GM18517 (cell line): Measurements from ENCODE around the gene IGDCC3.
"Not testable (repeated sequence)": the region's sequence is repeated elsewhere in the genome, so short reads cannot be mapped to it uniquely, and the experiment has no call there.

Source experiments
- ATAC-seq: cut with Tn5 transposase; IDR thresholded peaks from one replicate; pipeline ENCODE4 v1.9.1; 2021; ENCODE audit warnings: mild to moderate bottlenecking, moderate library complexity; ENCODE audit not compliant: unreplicated experiment

Gene IGDCC3

DNA sequence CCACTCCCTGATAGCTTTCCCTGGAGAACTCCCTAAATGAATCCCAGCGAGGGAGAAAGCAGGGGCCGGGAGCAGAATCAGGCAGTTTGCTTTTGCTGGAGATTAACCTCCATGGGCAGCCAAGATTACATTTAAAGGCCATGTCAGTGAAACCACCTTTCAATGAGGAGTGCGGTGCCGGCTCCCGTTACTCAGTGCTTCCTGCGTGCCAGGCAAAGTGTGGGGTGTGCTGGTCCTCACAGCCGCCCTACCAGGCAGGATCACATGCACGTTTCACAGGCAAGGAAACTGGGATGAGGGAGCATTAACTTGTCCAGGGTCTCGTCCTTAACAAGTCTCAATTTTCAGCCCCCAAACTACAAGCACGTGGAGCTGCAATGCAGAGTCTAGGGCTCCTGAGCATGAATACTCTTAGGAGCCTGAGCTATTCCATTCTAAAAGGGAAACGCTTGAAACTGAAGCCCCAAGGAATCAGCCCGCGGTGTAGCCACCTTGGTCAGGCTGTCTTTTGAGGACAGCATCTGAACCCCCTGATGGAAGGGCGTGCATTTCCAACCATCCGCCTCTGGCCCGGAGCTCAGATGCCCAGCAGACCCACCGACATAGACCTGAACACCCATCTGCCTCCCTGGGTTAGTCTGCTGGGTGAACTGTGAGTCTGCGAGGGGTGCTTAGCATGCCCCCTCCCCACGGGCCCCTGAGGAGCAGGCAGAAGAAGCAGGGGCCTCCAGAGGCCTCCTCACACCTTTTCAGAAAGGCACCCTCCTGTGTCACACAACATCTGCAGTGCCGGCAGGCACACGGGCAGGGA, 5.6 kb downstream of the IGDCC3 start:
- no peak for ATAC-seq

GRCh38 chr15:65370885-65371284, 6.9 kb downstream of the IGDCC3 start:
- ATAC-seq: no peak

GRCh38 chr15:65369651-65370050, 8.2 kb downstream of the IGDCC3 start:
- no peak for ATAC-seq

GRCh38 chr15:65369212-65369547, 8.6 kb downstream of the IGDCC3 start:
- no peak for ATAC-seq

- ATAC-seq: no peak
Observed at GRCh38 chr15:65368302-65369211, 9.2 kb downstream of the IGDCC3 start.

GRCh38 chr15:65366122-65366892, 11.5 kb downstream of the IGDCC3 start:
- ATAC-seq: no peak

- ATAC-seq: no peak
Observed at GRCh38 chr15:65365229-65365628, 12.6 kb downstream of the IGDCC3 start.

DNA sequence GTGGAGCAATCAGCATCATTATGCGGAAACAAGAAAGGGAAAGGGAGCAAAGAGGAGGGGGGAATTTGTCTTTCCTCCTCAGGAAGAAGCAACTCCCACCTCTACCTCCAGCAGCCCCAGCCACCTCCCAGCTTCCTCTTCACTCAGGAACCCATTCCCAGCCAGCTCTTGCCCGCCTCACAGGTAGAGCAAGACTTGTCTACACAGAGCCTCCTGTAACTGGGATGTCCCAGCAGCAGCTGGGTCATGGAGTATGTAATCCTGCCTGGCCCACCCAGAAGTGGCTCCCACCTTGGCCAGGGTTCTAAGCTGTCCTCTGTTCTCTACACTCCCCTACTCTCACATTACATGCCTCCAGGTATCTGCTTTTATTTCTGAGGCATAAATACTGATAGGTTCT, 14.0 kb downstream of the IGDCC3 start:
- no peak for ATAC-seq

GRCh38 chr15:65363306-65363705, 14.5 kb downstream of the IGDCC3 start:
- ATAC-seq: no peak

- no peak for ATAC-seq
Observed at GRCh38 chr15:65362491-65362890, 15.3 kb downstream of the IGDCC3 start.

- no peak for ATAC-seq
Observed at GRCh38 chr15:65361708-65362459, 15.9 kb downstream of the IGDCC3 start.

GRCh38 chr15:65360506-65360905, 17.3 kb downstream of the IGDCC3 start:
- no peak for ATAC-seq

GRCh38 chr15:65355988-65356353, 21.8 kb downstream of the IGDCC3 start:
- ATAC-seq: no peak

GRCh38 chr15:65355173-65355987, 22.4 kb downstream of the IGDCC3 start:
- ATAC-seq: no peak

DNA sequence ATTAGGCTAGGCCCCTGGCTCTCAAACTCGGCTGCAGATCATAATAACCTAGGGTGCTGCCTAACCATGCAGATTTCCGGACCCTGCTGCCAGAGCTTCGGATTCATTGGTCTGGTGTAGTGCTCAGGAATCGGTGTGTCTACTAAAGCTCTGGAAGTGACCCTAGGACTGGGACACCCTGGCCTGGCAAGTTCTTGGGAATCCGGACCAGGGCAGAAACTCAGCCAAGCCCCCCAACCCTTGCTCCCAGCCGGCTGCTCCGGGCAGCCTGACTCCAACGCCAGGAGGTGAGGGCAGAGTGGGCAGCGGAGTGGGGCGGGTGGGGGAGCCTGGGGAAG, 23.0 kb downstream of the IGDCC3 start:
- ATAC-seq: no peak

GRCh38 chr15:65351972-65352371, 25.8 kb downstream of the IGDCC3 start:
- not testable (repeated sequence) for ATAC-seq

GRCh38 chr15:65349338-65349737, 28.5 kb downstream of the IGDCC3 start:
- ATAC-seq: no peak

GRCh38 chr15:65347756-65348155, 30.0 kb downstream of the IGDCC3 start:
- not testable (repeated sequence) for ATAC-seq

GRCh38 chr15:65346856-65347598, 30.8 kb downstream of the IGDCC3 start:
- ATAC-seq: no peak
